Measurements from ENCODE around the gene ADGRE2.
"Not testable (repeated sequence)": the region's sequence is repeated elsewhere in the genome, so short reads cannot be mapped to it uniquely, and the experiment has no call there.

The ADGRE2 gene

DNA sequence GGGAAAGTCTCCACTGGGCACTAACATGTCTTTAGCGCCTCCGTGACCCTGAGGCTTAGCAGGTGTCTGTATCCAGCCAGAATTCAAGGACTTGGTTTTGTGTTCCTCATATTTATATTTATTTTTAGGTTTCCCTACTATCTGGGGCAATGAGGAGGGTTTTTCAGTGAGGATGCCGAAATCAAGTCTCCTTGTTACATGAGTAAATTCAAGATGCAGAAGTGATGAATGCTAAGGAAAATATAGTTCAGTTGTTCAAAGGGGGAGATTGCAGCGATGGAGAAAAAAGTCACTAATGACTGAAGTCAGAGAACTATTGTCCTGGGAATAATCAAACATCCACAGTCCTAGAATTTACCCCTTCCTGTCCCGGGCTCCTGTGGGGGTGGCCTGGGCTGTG lies 791 bp upstream of the ADGRE2 start:
- no peak for DNase-seq (ENCODE audit: low spot score)

DNA sequence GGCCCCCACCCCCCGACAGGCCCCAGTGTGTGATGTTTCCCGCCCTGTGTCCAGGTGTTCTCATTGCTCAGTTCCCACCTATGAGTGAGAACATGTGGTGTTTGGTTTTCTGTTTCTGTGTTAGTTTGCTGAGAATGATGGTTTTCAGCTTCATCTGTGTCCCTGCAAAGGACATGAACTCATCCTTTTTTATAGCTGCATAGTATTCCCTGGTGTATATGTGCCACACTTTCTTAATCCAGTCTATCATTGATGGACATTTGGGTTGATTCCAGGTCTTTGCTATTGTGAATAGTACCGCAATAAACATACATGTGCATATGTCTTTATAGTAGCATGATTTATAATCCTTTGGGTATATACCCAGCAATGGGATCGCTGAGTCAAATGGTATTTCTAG lies 715 bp downstream of the ADGRE2 start:
- not testable (repeated sequence) for DNase-seq (ENCODE audit: low spot score)

- no peak for DNase-seq (ENCODE audit: low spot score)
Measured at GRCh38 chr19:14775869-14776586, 2.3 kb downstream of the ADGRE2 start.

DNA sequence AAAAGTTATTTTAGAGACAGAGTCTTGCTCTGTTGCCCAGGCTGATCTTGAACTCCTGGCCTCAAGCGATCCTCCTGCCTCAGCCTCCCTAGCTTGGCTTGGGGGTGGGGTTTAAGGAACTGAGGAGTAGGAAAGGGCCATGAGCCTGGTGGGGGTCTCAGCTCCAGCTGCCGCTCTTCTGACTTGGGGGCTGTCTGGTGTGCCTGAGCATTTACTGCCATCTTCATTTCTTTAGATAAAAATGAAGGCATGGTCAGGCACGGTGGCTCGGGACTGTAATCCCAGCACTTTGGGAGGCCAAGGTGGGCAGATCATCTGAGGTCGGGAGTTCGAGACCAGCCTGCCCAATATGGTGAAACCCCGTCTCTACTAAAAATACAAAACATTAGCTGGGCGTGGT lies 3.0 kb downstream of the ADGRE2 start:
- not testable (repeated sequence) for DNase-seq (ENCODE audit: low spot score)

GRCh38 chr19:14774373-14774772 lies 4.0 kb downstream of the ADGRE2 start:
- DNase-seq (ENCODE audit: low spot score): no peak

DNA sequence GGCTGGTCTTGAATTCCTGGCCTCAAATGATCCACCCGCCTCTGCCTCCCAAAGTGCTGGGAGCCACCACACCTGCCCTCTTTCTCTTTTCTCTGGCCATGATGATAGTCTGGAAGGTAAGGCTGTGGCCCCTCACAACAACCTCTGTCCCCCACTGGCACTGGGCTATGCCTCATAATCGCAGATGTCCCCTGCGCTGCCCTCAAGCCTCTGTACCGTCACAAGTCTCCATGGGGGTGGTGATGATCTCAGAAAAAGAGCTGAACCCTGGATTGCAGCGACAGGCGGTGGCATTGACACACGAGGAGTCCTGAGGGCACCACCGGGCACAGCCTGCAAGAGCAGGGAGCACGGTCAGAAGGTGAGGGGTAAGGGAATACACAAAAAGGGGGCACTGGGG lies 4.6 kb downstream of the ADGRE2 start:
- not testable (repeated sequence) for DNase-seq (ENCODE audit: low spot score)

- DNase-seq (ENCODE audit: low spot score): no peak
Measured at GRCh38 chr19:14772995-14773394, 5.4 kb downstream of the ADGRE2 start.

DNA sequence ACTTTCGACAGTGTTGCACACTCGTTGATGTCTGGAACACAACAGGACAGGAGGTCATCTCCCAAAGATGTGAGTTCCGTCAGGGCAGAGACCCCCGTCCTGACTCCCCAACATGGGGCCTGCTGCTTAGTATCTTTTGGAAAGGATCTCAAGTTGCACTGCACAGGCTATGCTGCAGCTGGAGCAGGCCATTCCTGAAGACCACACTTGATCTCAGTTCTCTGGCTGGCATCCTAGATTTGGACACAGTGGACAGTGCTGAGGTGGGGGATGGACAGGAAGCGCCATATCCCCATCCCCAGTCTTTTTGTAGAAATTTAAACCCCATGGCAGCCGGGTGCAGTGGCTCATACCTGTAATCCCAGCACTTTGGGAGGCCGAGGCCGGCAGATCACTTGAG lies 5.9 kb downstream of the ADGRE2 start:
- DNase-seq (ENCODE audit: low spot score): no peak

GRCh38 chr19:14770944-14771839 lies 7.2 kb downstream of the ADGRE2 start:
- no peak for DNase-seq (ENCODE audit: low spot score)

- no peak for DNase-seq (ENCODE audit: low spot score)
Measured at GRCh38 chr19:14770136-14770535, 8.2 kb downstream of the ADGRE2 start.

DNA sequence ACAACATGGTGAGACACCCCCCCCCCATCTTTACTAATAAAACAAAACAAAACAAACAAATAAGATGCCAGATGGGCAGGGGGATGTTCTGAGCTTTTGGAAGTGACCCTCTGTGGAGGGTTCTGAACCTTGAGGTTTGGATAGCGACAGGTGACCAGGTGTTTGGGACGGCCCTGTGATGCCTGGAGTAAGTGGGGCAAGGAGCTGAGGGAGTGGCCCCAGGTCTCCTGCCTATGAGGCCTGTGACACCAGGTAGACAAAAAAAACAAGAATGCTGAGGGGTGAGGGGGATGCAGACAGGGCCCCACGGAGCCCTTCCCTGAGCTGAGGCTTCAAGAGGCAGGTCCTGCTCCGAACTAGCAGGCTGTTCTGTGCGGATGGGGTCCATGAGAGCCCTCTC lies 9.2 kb downstream of the ADGRE2 start:
- DNase-seq (ENCODE audit: low spot score): no peak

GRCh38 chr19:14768001-14768400 lies 10.4 kb downstream of the ADGRE2 start:
- no peak for DNase-seq (ENCODE audit: low spot score)

- DNase-seq (ENCODE audit: low spot score): no peak
Measured at GRCh38 chr19:14767466-14767971, 10.8 kb downstream of the ADGRE2 start.

DNA sequence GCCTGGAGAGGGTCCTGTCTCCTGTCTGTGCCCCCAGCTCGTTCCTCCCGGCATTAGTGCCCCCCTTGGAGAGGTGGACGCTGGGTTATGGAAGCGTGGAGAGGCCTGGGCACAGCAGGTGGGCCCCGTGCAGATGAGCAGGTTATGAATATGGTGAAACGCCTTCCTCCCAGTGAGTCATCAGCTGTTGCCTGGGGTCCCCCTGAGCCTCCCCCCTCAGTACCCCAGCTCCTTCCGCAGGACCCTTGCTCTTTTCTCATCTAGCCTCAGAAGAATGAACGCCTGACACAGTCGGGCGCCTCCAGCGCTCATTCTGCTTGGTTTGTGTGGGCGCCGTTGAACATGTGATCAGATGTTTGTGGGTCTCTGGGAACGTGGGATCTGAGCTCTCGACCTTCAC lies 12.5 kb downstream of the ADGRE2 start:
- DNase-seq (ENCODE audit: low spot score): not testable (repeated sequence)

- not testable (repeated sequence) for DNase-seq (ENCODE audit: low spot score)
Measured at GRCh38 chr19:14765403-14765802, 13.0 kb downstream of the ADGRE2 start.

DNA sequence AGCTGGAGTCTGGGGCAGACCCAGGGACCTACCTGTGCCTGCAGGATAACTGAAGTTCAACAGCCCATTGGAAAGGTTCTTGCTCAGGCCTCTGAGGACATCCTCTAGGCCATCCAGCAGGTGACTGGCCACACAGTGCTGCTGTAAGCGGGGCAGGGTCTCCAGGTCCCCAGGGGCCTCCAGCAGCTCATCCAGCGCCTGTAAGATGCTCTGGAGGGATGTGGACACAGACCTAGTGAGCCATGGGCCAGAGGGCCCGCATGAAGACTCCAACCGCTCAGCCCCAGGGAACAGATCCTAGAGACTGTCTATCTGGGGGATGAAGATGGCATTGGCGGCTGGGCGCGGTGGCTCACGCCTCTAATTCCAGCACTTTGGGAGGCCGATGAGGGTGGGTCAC lies 14.0 kb downstream of the ADGRE2 start:
- no peak for DNase-seq (ENCODE audit: low spot score)

- DNase-seq (ENCODE audit: low spot score): no peak
Measured at GRCh38 chr19:14763497-14764145, 14.7 kb downstream of the ADGRE2 start.

GRCh38 chr19:14762111-14762510 lies 16.2 kb downstream of the ADGRE2 start:
- no peak for DNase-seq (ENCODE audit: low spot score)

GRCh38 chr19:14761607-14762006 lies 16.8 kb downstream of the ADGRE2 start:
- no peak for DNase-seq (ENCODE audit: low spot score)

GRCh38 chr19:14758816-14759215 lies 19.5 kb downstream of the ADGRE2 start:
- no peak for DNase-seq (ENCODE audit: low spot score)

- no peak for DNase-seq (ENCODE audit: low spot score)
Measured at GRCh38 chr19:14748601-14749000, 29.8 kb downstream of the ADGRE2 start.

GRCh38 chr19:14746886-14747285 lies 31.5 kb downstream of the ADGRE2 start:
- DNase-seq (ENCODE audit: low spot score): no peak

GRCh38 chr19:14735915-14736314 lies 42.4 kb downstream of the ADGRE2 start:
- DNase-seq (ENCODE audit: low spot score): no peak

All from HuH-7 (cell line).